ENCODE data around the gene VAMP1. TPM values are rescaled to one million over a fixed set of nuclear protein-coding genes. Genes with fewer than 3 reads are reported as not detected.

The VAMP1 gene
- total and polyA plus RNA-seq, 9 of the 15 experiments (the other 6 are each of a cell fraction or from before 2014, with no cell fraction given) = 0.76 to 13.2 (median 4.2) TPM

DNA sequence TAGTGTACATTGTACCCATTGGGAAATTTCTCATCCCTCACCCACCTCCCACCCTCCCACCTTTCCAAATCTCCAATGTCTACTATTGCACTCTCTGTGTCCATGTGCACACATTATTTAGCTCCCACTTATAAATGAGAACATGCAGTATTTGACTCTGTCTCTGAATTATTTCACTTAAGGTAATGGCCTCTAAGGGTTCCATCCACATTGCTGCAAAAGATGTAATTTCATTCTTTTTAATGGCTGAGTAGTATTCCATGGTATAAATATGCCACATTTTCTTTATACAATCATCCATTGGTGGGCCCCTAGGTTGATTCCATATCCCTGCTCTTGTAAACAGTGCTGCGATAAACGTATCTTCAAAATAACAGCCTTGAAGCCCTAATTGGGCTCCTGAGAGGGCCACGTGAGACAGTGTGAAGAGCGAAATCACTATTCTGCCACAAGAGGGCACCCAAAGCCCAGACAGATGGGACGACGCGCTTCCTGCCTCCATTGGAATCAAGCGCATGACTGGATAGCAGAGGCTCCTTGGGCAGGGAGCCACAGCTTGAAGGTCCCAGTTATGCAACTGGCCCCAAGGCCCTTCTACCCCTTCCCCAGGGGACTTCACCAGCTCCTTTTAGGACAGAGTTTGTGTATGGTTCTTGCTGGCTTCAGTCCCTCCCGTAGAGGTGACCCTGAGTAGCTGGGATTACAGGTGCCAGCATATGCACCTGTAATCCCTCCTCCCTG, 47.0 kb downstream of the VAMP1 start (continued):
- TF ChIP-seq, protein P1, sequence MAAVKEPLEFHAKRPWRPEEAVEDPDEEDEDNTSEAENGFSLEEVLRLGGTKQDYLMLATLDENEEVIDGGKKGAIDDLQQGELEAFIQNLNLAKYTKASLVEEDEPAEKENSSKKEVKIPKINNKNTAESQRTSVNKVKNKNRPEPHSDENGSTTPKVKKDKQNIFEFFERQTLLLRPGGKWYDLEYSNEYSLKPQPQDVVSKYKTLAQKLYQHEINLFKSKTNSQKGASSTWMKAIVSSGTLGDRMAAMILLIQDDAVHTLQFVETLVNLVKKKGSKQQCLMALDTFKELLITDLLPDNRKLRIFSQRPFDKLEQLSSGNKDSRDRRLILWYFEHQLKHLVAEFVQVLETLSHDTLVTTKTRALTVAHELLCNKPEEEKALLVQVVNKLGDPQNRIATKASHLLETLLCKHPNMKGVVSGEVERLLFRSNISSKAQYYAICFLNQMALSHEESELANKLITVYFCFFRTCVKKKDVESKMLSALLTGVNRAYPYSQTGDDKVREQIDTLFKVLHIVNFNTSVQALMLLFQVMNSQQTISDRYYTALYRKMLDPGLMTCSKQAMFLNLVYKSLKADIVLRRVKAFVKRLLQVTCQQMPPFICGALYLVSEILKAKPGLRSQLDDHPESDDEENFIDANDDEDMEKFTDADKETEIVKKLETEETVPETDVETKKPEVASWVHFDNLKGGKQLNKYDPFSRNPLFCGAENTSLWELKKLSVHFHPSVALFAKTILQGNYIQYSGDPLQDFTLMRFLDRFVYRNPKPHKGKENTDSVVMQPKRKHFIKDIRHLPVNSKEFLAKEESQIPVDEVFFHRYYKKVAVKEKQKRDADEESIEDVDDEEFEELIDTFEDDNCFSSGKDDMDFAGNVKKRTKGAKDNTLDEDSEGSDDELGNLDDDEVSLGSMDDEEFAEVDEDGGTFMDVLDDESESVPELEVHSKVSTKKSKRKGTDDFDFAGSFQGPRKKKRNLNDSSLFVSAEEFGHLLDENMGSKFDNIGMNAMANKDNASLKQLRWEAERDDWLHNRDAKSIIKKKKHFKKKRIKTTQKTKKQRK (IDR thresholded peaks at IDR 0.05; ENCODE audit: borderline replicate concordance, low read depth, low read length) = no peak
- TF ChIP-seq RAD21 (CRISPR knock-in tag; conservative IDR thresholded peaks at IDR 0.05 in 1 of 2, IDR thresholded peaks at IDR 0.05 in 1 of 2) (peak; percentile 90 to 92), SAP30 (IDR thresholded peaks at IDR 0.05; ENCODE audit: borderline replicate concordance, insufficient read depth, low read depth, low read length, poor library complexity, severe bottlenecking) (no peak), SMC3 (conservative IDR thresholded peaks at IDR 0.05; ENCODE audit: insufficient read depth, low read depth, low read length) (peak; percentile 85), LCOR (CRISPR knock-in tag; IDR thresholded peaks at IDR 0.05) (peak; percentile 56; the same call in 1 of the 2 replicates), ZFX (CRISPR knock-in tag; IDR thresholded peaks at IDR 0.05) (no peak), RAD51 (IDR thresholded peaks at IDR 0.05; ENCODE audit: borderline replicate concordance, low read depth) (peak; percentile 45; the same call in 1 of the 2 replicates), TCF3 (CRISPR knock-in tag; IDR thresholded peaks at IDR 0.05) (0 out of 2 replicates have a peak, but pooled peaks have one; percentile 7), ZC3H11A (IDR thresholded peaks at IDR 0.05; ENCODE audit: low read depth, low read length) (no peak), HDAC8 (tag; IDR thresholded peaks at IDR 0.05) (no peak), TOE1 (IDR thresholded peaks at IDR 0.05; ENCODE audit: borderline replicate concordance) (0 out of 2 replicates have a peak, but pooled peaks have one; percentile 41), TOE1 (CRISPR knock-in tag; IDR thresholded peaks at IDR 0.05; ENCODE audit: borderline replicate concordance, low read depth) (no peak)
- TF ChIP-seq, protein P2, sequence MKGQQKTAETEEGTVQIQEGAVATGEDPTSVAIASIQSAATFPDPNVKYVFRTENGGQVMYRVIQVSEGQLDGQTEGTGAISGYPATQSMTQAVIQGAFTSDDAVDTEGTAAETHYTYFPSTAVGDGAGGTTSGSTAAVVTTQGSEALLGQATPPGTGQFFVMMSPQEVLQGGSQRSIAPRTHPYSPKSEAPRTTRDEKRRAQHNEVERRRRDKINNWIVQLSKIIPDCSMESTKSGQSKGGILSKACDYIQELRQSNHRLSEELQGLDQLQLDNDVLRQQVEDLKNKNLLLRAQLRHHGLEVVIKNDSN (CRISPR knock-in tag; IDR thresholded peaks at IDR 0.05) = peak; percentile 80
- TF ChIP-seq, protein P3, sequence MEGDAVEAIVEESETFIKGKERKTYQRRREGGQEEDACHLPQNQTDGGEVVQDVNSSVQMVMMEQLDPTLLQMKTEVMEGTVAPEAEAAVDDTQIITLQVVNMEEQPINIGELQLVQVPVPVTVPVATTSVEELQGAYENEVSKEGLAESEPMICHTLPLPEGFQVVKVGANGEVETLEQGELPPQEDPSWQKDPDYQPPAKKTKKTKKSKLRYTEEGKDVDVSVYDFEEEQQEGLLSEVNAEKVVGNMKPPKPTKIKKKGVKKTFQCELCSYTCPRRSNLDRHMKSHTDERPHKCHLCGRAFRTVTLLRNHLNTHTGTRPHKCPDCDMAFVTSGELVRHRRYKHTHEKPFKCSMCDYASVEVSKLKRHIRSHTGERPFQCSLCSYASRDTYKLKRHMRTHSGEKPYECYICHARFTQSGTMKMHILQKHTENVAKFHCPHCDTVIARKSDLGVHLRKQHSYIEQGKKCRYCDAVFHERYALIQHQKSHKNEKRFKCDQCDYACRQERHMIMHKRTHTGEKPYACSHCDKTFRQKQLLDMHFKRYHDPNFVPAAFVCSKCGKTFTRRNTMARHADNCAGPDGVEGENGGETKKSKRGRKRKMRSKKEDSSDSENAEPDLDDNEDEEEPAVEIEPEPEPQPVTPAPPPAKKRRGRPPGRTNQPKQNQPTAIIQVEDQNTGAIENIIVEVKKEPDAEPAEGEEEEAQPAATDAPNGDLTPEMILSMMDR (IDR thresholded peaks at IDR 0.05 in 2 of 3, conservative IDR thresholded peaks at IDR 0.05 in 1 of 3; ENCODE audit: insufficient read depth in 2 of 3, low read depth in 1 of 3, low read length in 3 of 3) = peak; percentile 82 to 84 (median 82)
- TF ChIP-seq, protein P4, sequence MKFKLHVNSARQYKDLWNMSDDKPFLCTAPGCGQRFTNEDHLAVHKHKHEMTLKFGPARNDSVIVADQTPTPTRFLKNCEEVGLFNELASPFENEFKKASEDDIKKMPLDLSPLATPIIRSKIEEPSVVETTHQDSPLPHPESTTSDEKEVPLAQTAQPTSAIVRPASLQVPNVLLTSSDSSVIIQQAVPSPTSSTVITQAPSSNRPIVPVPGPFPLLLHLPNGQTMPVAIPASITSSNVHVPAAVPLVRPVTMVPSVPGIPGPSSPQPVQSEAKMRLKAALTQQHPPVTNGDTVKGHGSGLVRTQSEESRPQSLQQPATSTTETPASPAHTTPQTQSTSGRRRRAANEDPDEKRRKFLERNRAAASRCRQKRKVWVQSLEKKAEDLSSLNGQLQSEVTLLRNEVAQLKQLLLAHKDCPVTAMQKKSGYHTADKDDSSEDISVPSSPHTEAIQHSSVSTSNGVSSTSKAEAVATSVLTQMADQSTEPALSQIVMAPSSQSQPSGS (CRISPR knock-in tag; IDR thresholded peaks at IDR 0.05) = no peak
- TF ChIP-seq, protein P5, sequence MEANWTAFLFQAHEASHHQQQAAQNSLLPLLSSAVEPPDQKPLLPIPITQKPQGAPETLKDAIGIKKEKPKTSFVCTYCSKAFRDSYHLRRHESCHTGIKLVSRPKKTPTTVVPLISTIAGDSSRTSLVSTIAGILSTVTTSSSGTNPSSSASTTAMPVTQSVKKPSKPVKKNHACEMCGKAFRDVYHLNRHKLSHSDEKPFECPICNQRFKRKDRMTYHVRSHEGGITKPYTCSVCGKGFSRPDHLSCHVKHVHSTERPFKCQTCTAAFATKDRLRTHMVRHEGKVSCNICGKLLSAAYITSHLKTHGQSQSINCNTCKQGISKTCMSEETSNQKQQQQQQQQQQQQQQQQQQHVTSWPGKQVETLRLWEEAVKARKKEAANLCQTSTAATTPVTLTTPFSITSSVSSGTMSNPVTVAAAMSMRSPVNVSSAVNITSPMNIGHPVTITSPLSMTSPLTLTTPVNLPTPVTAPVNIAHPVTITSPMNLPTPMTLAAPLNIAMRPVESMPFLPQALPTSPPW (CRISPR knock-in tag; IDR thresholded peaks at IDR 0.05) = 0 out of 2 replicates have a peak, but pooled peaks have one; percentile 15
